8988T (cell line): ENCODE measurements around the gene LRIG3.
"Not testable (repeated sequence)": the region's sequence is repeated elsewhere in the genome, so short reads cannot be mapped to it uniquely, and the experiment has no call there.

Source experiments
- DNase-seq: peaks from one replicate; pipeline ENCODE4 v3.0.0; 2011

Gene LRIG3

DNA sequence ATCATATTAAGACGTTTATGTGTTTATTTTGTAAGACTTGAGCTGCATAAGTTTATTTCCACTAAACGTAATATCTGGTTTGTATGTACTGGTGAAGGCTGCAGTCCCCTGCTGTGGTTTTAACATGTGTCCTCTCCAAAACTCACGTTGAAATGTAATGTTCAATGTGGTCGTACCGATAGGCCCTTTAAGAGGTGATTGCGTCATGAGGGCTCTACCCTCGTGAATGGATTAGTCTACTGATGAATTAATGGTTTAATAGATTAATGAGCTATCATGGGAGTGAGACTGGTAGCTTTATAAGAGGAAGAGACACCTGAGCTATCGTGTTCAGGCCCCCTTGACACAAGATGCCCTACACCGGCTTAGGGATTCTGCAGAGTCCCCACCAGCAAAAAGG lies 14.9 kb downstream of the LRIG3 start:
- DNase-seq: no peak

DNA sequence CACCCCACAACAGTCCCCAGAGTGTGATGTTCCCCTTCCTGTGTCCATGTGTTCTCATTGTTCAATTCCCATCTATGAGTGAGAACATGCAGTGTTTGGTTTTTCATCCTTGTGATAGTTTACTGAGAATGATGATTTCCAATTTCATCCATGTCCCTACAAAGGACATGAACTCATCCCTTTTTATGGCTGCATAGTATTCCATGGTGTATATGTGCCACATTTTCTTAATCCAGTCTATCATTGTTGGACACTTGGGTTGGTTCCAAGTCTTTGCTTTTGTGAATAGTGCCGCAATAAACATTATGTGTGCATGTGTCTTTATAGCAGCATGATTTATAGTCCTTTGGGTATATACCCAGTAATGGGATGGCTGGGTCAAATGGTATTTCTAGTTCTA lies 17.6 kb downstream of the LRIG3 start:
- DNase-seq: not testable (repeated sequence)

DNA sequence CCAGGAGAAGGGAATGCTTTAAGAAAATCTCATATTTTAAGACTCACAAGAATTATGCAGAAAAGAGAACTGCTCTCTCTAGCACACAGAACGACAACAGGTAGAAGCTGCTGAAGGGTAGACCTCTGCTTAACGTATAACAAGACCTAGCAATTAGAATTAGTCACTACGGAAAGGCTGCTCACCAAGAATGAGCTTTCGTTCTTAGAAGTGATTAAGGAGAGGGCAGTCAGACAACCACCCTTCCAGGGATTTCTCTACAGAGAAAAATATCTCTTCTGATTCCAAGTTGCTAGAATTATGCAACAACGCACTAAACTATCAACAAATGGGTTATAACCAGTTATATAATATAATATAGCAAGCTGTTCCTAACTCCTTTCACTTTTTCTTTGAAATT lies 18.6 kb downstream of the LRIG3 start:
- no peak for DNase-seq

DNA sequence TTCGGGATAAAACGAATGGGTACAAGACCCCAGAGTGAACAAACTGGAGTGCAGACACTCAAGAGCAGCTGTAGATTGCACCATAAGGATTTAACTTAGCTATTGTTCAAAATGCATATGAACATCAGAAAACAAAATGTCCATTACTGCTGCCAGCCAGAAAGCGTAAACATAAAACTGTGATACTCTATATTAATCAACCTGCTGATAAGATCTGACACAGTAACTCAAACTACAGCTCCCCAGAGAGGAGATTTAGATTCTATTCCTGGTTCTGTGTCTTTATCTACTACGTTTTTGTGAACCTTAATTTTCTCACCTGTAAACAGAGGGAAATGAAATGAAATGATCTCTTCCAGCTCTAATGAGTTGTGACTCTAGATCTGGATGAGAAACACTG lies 22.3 kb downstream of the LRIG3 start:
- DNase-seq: no peak

DNA sequence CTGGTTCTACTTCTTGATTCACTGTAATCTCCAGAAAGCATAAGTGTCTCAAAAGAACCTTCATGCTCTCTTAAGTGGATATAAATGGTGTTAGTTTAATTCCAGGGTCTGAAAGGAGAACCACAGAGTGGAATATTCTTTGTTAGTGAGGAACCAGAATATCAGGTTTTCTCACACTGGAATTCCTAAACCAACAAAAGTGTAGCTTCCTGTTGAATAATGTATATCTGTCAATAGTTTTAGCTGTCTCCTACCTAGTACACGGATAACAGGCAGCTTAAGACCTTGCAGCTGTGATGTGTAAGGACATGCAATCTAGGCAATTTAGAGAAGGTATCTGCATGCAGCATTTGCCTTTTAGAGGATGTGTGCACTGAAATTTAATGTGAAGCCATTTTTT lies 24.0 kb downstream of the LRIG3 start:
- no peak for DNase-seq

DNA sequence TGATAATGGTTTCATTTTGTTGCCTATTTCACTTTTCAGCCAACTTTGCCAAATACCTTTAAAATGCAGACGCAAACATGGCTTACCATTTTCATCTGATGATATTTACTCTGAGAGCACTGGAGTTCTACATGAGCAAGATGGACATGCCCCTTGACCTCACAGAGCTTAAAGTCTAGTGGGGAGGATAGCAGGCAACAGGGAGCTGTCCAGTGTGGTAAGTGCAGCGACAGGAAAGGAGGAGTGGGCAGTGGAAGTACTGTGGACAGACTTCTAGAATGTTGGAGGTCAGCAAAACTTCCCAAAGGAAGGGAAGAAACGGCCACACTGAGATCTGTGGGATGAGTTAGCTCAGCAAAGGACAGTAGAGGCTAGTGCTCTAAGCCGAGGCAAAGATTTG lies 25.3 kb downstream of the LRIG3 start:
- DNase-seq: no peak

DNA sequence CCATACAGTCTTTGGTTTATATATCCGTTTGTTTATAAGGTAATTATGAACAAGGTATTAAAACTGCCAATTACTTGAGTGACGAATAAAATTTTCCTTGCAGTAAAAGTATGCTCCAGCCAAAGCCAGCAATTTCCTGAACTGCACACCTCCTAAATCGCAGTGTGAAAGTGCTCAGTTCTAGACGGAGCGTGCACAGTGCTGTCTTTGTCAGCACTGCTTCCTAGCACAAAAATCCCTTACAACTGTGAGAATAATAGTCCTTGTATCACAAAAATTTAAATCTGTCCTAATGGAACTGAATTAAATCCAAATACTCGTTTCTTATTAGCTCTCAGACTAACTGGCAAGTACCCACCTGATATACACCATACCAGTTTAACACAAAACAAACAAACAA lies 26.3 kb downstream of the LRIG3 start:
- no peak for DNase-seq

DNA sequence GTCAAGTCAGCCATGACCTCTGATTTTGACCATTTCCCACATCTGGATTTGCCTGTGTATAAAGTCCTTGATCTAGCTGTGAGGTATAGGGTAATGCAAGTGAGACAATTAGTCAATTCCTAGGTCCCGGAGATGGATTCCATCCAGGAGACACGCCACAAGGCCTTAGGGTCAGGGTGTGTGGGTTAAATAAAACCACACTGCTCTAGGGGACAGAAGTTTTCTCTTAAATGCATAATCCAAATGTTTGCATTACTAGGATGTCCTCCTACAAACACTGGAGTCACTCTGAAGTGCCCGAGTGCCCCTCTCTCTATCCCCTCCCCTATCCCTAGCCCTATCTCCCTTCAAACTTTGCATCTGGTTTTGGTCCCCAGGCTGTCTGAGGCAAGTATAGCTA lies 26.8 kb downstream of the LRIG3 start:
- DNase-seq: no peak

DNA sequence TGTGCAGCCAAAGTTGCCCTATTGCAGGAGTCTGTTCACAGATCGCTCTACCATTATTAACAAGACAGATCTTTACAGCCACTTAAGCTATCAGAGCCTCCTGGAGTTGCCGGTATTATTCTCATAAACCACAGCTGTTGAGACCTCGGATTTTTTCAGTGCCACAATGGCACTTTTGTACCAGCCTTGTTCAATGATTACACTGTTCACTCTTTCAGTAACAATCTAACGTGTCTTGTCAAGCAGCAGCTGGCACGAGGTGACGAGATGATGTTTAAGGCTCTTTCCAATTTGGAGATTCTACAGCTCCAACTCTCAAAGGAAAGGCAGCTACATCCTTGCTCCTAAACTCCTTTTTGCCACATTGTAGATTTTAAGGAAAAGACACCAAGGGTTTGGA lies 30.7 kb downstream of the LRIG3 start:
- no peak for DNase-seq

DNA sequence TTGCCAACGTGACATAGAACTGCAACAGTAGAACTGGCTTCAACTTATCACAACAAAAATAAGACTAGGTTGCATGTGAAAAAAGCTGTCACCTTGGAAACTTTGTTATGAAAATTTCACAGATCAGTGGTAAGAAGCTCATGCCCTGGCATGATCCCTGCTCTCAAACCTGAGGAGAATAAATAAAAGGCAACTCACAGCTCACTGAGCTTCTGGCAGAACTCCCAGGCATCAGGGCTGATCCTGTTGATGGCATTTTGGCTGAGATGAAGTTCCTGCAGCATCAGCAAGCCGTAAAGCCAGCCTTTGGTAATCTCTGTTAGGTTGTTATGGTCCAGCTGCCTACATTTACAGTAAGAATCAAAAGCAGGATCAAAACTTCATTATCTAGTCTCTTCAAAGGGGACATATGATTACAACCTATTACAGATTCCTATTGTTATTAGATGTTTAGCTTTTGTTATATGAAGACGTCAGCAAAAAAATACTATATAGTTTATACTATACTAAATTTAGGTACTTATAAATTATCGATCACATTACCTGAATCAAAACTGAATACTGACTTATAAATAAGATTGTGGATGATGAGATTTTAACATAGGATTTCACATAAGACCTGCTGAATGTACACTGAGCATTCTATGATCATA lies 32.0 kb downstream of the LRIG3 start:
- DNase-seq: no peak

DNA sequence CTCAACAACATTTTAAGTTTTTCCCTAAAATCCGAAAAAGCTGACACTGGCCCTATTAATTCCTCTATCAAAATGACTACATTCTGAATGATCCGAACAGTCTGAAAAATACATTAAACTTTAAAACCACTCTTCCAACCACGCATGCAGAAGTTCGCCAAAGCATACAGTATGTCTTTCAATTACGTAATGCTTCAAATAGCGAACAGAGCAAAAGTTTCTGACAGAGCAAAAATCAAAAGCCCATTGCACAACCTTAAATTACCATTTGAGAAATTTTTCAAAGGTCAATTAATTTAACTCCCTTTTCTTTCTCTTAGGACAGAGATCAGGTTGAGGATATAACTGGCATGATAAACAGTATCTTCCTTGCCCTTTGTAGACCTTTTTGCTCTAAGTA lies 33.2 kb downstream of the LRIG3 start:
- DNase-seq: no peak

DNA sequence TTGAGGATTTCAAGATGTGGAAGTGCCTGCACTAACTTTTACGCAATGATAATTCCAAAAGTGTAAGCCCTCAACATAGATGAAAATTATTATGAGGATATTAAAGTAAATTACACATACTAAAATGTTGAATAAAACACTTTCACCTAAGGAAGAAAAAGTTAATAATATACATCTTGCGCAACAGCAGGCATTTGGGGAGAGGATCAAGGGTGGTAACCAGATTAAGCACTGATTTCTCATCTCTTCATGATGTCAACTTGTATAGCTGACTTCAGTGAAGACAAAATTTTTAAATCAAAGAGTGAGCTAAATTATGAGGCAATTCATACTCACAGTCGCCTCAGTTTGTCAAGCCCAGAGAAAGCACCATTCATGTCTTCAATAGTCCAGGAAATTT lies 33.8 kb downstream of the LRIG3 start:
- no peak for DNase-seq

DNA sequence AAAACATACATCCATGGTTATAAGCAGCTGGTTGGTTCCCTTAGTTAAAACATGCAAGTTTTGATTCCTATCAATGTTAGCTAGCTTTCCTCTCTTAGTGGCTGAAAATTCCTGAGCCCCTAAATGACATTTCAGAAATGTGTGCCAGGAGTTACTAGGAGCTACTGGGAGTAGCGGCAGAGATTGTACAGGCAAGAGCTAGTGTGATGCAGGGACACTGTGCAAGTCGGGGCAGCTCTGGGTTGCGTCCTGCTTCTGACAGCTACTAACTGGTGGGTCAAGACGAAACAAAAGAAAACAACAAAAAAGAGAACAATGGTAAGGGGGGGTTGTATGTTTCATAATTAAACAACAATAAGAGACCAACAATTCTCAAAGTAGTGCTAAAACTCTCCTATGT lies 35.4 kb downstream of the LRIG3 start:
- DNase-seq: no peak

DNA sequence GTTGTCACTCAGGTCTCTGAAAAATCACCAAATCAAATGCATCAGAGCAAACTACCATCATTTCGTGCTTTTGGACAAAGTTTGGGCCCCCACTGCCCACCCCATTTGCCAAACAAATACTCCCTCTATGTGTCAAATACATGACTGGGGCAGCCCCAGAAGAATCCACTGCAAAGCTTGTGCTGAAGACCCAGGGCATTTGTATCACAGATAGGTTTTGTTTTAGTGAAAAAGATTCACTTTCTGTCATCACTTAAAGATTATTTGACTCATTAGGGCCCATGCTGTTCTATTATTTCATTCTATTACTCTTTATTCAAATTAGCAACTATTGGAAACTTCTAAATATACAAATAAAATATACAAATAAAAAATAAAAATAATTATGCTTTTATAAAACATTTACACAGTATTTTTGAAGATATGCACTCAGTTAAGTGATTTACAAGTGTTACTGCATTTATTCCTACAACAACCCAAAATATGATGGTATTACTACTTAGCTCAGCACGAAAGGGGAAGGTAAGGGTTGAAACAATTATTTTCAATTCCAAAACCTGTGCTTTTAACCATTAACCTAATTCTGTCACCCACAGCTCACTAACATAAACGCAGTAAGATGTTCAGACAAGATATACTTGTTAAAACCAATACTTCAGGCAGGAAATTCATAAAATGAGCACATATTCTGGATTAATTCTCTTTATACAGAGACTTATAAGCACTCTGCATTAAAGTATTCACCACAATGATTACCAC lies 36.5 kb downstream of the LRIG3 start:
- no peak for DNase-seq

DNA sequence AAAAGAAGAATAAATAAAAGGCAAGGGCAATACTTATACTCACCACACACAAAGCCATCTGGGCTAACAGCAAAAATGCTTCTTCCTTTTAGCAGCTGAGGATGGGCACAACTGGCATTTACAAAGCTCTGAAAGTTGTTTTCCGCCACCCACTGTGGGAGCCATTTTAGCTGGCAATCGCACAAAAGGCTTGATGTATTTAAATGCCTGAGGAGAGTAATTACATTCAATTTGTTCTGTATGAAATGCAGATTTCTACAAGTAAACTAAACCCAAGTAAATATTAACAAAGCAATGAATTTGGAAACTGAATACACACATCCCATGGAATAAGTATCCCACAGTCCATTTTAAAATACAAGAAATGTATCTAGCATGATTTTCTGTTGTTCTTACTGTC lies 37.5 kb downstream of the LRIG3 start:
- DNase-seq: no peak

DNA sequence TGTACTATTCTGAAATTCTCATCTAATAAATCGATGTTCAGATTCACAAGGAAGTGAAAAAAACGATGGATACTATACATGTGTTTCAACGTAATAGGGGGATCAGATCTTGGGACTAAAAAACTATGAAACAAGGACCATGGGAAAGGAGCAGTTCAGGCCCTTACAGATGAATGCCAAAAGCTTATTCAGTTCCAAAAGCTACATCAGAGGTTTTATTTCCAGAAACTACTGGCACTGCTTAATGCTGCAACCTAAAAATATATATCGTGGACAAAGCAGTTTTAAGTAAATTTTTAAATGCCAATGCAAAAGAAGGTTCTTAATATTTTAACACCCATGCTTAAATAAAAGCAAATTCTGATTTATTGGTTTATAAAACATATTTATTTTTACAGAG lies 38.5 kb downstream of the LRIG3 start:
- DNase-seq: no peak

DNA sequence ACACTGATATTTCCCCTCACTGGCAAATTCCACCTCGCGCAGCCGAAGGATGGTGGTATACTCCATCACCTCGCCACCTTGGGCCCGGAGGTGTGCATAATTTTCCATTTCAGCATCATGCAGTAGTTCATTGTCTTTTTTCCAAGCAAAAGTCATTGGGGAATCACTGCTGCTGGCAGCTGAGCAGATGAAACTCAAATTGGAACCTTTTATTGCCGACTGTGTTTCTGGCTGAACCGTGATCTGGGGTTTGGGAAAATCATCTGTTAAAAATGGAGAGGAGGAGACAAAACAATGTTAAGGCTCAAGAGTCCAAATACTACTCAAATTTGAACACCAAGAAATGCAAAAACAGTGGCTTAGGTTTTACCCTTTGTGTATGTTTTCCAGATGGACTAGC lies 39.7 kb downstream of the LRIG3 start:
- DNase-seq: no peak

DNA sequence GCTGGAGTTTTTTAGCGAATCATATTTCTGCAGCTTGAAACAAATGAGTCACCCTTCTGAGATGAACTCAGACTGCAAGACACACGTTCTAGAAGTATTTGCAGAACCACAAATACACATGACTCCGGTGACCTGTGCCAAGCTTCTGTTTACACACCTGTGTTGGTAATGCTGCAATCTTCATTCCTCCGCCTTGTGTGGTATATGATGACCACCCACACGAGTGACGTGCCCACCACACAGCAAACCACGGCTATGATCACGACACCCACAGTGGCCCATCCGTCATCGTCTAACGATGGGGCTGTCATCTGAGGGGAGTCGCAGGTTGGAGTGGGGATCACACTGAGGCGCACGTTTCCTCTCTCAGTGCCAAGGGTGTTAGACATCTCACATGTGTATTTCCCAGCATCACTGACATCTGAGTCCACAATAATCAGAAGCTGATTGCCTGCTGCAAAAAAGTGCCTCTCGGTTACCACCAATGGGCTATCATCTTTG lies 43.0 kb downstream of the LRIG3 start:
- DNase-seq: no peak

DNA sequence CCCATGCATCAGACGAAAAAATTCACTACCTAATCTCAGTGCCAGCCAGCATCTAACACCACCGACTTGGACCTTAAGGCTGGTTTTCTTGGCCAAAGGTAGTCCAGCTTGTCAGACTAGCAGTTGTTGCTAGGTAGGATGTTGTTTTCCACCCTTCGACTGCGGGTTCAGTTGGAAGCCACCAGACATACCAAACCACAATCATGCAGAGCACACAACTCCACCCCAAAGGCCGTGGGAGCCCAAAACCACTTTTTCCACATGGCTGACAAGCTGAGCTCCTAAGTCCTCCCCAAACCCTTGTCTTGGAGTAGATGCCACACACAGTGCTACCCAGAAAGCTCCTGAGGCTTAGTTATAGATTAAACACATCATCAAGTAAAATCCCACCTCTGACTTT lies 46.8 kb downstream of the LRIG3 start:
- DNase-seq: no peak

DNA sequence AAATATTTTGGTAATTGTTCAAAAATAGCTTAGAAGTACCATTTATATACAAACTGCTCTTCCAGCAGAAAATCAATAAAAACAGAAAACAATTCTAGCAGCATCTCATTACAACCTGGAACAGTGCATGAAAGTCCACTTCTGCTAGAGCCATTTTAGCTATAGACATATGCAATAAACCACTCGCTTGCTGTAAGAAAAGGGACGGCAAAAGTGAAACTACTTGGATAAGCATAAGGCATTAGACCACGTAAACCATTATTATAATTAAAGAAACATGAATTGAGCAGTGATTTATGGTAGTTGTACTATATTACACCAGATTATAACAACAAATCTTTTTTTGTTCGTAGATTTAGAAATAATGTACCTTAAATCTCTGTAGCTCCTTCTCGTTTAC lies 48.7 kb downstream of the LRIG3 start:
- no peak for DNase-seq

DNA sequence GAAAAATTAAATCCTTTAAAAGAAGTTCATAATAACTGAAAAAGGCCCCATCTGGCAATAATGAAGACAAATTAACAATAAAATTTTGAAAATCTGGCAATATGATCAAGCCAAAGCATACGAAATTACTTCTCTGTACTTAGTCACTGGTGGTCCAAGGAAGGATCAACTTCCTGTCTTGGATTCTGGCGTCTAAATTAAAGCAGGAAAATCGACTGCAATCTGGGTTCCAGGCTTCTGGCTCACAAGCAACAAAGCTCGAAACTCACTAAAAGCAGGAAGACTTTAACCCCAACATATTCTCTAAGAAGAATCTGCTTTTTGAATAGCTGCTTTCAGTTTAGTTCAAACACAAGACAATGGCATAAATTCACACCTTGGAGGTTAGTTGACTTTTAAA lies 49.7 kb downstream of the LRIG3 start:
- no peak for DNase-seq

DNA sequence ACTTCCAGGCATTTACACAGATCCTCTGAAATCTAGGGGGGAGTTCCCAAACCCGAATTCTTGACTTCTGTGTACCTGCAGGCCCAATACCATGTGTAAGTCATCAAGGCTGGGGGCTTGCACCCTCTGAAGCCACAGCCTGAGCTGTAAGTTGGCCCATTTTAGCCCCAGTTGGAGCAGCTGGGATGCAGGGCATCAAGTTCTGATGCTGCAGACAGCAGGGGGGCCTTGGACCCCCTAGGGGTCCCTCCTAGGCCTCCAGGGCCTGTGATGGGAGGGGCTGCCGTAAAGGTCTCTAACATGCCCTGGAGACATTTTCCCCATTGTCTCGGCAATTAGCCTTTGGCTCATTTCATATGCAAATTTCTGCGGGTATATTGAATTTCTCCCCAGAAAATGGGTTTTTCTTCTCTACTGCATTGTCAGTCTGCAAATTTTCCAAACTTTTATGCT lies 59.5 kb downstream of the LRIG3 start:
- DNase-seq: no peak

DNA sequence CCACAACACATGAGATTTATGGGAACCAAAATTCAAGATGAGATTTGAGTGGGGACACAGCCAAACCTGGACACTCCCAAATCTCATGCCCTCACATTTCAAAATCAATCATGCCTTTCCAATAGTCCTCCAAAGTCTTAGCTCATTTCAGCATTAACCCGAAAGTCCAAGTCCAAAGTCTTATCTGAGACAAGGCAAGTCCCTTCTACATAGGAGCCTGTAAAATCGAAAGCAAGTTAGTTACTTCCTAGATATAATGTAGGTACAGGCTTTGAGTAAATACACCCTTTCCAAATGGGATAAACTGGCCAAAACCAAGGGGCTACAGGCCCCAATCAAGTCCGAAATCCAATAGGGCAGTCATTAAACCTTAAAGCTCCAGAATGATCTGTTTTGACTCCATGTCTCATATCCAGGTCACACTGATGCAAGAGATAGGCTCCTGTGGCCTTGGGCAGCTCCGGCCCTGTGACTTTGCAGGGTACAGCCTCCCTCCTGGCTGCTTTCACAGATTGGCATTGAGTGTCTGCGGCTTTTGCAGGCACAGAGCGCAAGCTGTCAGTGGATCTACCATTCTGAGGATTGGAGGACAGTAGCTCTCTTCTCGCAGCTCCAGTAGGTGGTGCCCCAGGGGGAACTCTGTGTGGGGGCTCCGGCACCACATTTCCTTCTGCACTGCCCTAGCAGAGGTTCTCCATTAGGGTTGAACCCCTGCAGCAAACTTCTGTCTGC lies 60.1 kb downstream of the LRIG3 start:
- no peak for DNase-seq

DNA sequence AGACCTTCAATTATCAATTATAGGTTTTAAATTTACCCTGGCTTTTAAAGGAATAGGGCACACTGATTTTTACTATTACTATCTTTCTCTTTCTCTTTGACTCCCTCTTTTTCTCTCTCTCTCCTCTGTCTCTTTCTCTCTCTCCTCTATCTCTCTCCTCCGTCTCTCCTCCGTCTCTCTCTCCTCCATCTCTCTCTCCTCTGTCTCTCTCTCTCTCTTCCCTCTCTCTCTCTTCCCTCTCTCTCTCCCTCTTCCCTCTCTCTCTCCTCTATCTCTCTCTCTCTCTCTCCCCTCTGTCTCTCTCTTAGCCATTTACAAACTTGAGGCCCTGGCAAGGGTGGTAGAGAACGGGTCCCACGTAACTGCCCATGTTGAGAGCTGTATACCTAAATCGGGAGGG lies 62.3 kb downstream of the LRIG3 start:
- no peak for DNase-seq
